Mesodermal cell (in vitro differentiated cells): ENCODE data around the gene ATP5PF.

ENCODE experiments used
- H3K27ac ChIP-seq: 2 replicates; pipeline ENCODE4 v1.7.0; 2013; ENCODE audit warnings: mild to moderate bottlenecking, low read depth, low read length, moderate library complexity; ENCODE audit not compliant: severe bottlenecking
- H3K36me3 ChIP-seq: 2 replicates; pipeline ENCODE4 v1.7.1; 2013; ENCODE audit warnings: mild to moderate bottlenecking, low read length, moderate library complexity; ENCODE audit not compliant: control insufficient read depth, insufficient read depth
- H3K4me1 ChIP-seq: one replicate; pipeline ENCODE4 v1.7.1; 2013; ENCODE audit warnings: mild to moderate bottlenecking, low read length; ENCODE audit not compliant: insufficient read depth, control insufficient read depth, poor library complexity, severe bottlenecking
- H3K4me3 ChIP-seq: 2 replicates; pipeline ENCODE4 v1.7.0; 2013; ENCODE audit warnings: low read length, control low read depth, mild to moderate bottlenecking; ENCODE audit not compliant: insufficient read depth, poor library complexity, severe bottlenecking; ENCODE audit errors: extremely low read depth
- H3K9me3 ChIP-seq: 2 replicates; pipeline ENCODE4 v1.7.1; 2013; ENCODE audit warnings: mild to moderate bottlenecking, low read length, moderate library complexity; ENCODE audit not compliant: control insufficient read depth
- WGBS, 2 experiments: methylation state at CpG; one replicate each; pipeline ENCODE4 v1.1.5; 2013; ENCODE audit warnings: missing lambda C conversion rate in 2 of 2; ENCODE audit not compliant: insufficient coverage in 2 of 2; 5-methylcytosine and 5-hydroxymethylcytosine counted together

Gene ATP5PF

DNA sequence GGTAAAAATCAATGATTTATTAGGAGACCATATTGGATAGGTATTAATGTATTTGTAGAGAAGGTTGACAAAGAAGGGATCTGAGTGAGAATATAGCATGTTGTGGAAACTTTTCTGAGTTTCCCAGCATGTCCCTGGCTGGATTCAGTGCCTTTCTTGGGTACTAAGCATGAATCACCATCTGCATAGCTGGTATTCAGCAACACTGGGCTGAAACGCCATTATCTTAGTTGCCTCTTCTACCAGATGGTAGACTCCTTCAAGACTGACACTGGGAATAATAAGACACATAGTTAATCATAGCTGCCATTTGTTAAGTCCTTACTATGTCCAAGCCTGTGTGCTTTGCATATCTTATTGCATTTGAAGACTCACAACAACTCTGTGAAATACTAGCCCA is 45.5 kb downstream of the ATP5PF start:
- 75 to 100% methylated on average over 1 of the region's 1 CpG for WGBS, 2 experiments

DNA sequence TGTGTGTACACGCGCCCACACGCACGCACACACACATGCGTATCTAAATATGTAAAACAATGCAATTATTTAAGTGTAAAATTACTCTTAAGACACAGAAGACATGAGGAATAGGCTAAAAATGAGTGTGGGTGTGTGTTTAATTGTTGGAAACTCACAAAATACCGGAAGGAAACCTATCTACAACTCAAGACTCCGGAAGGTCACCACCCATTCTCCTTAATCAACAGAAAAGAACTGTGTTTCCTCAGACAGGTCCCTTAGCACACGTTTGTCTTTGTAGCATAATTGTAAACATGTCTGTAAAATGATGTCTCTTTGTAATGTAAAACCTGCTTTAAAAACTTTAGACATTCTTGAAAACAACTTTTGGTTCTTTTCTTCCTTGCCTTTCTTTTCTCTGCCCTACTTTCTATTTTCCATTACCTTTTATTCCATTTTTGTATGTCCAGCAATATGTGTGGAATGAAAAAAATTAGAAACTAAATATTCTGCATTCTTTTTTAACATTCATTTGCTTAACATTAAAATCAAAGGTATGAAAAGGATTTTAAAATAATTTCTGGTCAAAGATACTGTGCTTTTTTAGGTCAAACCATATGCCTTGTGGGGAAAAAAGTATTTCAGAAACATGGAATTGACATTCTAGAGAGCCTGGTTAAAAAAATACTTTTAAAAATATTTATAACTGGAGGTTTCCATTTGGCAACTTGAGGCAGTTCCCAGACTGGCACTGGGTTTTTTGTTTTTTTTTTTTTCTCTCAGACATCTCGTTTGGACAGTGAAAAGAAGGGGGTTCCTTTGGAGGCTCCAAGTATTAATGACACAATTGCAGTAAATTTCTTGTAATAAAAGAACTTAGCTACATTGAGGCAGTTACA is 46.2 kb downstream of the ATP5PF start:
- no peak overlapping the region for H3K27ac ChIP-seq
- no peaks in the 10 kb centered on the region for H3K9me3 ChIP-seq
- WGBS, 2 experiments, result no CpG with 5 or more reads among the region's 9 CpGs
- no peaks in the 10 kb centered on the region for H3K4me1 ChIP-seq
- H3K36me3 ChIP-seq, result no peaks in the 10 kb centered on the region
- H3K4me3 ChIP-seq, result no peak overlapping the region

More for the DNA sequence above, 45.5 kb downstream of the ATP5PF start:
- H3K27ac ChIP-seq, result no peak overlapping the region
- H3K4me3 ChIP-seq, result no peak overlapping the region
- H3K36me3 ChIP-seq, result no peaks in the 10 kb centered on the region
- H3K4me1 ChIP-seq, result no peaks in the 10 kb centered on the region
- H3K9me3 ChIP-seq, result no peaks in the 10 kb centered on the region

DNA sequence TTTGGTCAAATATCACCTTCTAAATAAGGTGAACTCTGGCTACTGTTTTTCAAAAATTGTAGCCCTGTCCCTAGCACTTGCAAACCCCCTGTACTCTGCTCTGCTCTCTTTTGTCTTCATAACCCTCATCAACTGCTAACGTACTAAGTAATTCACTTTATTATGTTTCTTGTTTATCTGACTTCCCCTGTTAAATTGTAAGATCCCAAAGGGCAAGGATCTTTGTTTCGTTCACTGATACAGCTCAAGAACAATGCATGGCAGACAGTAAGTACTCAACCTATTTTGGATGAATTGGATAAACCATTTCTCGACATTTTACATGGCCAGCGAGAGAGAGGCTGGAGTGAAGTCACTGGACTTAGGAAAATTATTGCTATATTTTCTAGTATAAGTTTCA is 46.9 kb downstream of the ATP5PF start:
- Histone ChIP-seq H3K4me3 (no peak overlapping the region), H3K36me3 (no peaks in the 10 kb centered on the region), H3K4me1 (no peaks in the 10 kb centered on the region), H3K9me3 (no peaks in the 10 kb centered on the region), H3K27ac (no peak overlapping the region)
- 96 to 100% methylated on average over 1 to 4 of the region's 4 CpGs for WGBS, 2 experiments

DNA sequence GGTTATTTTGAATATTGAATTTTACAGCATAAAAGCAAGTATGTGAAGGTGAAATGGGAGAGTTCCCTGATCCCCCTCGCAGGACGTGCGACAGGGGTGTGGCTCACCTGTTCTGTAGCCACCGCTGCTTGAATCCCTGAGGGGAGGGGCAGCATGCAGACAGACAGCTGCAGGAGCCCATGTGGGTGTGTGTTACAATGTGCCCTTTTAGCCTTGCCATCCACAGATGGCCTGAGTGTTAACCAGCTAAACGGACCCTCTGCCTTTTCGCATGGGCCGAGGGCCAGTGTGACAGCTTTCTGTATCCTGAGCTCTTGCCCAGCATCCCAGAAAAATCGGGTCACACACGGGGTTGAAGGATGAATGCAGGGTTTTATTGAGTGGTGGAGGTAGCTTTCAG is 52.3 kb downstream of the ATP5PF start:
- no peaks in the 10 kb centered on the region for H3K4me1 ChIP-seq
- no peak overlapping the region for H3K4me3 ChIP-seq
- 82 to 95% methylated on average over 7 to 9 of the region's 9 CpGs for WGBS, 2 experiments

DNA sequence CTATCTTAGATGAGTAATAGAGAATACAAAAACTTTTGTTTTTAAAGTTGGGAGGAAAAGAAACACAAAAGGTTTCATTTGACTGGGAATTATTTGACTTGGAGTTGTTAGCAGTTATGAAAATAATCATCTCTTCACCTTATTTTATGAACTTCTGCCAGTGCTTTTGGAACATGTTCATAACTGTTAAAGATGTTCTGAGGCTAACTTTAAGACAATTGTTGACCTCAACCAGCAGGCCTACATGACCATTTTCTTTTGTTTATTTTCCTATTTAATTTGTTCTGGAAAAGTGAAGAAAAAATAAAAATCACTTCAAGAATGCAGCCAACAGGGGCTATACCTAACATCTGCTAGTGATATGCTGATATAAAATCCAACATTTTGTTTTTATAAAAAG is 58.3 kb downstream of the ATP5PF start:
- no peak overlapping the region for H3K27ac ChIP-seq
- H3K4me1 ChIP-seq, result no peaks in the 10 kb centered on the region
- H3K4me3 ChIP-seq, result no peak overlapping the region
- H3K9me3 ChIP-seq, result no peaks in the 10 kb centered on the region
- H3K36me3 ChIP-seq, result no peaks in the 10 kb centered on the region

More for the DNA sequence above, 52.3 kb downstream of the ATP5PF start:
- Histone ChIP-seq H3K27ac (no peak overlapping the region), H3K9me3 (no peaks in the 10 kb centered on the region), H3K36me3 (no peaks in the 10 kb centered on the region)
